Keratinocyte (primary cell): Measurements from ENCODE around the gene PRAMEF8. TPM values are rescaled to one million over a fixed set of nuclear protein-coding genes. Genes with fewer than 3 reads are reported as not detected.

Experiments
- polyA plus RNA-seq, 5 experiments: library from polyadenylated mRNA; depleted of rRNA in 3 of 5; stranded (reverse) in 3 of 5; stranded (forward) in 1 of 5; unstranded in 1 of 5; fragments of >200 nt; gene quantifications; 1 replicate in 1 of 5; 2 replicates in 3 of 5; 3 replicates in 1 of 5; pipeline versions ENCODE4 v1.2.1 to v1.2.3, GENCODE V29; 2011 to 2012; ENCODE audit warnings: missing spikeins in 2 of 5, low read depth in 1 of 5, low replicate concordance in 1 of 5
- small RNA-seq, 3 experiments: library from RNA; depleted of rRNA; stranded (forward); fragments of <200 nt; gene quantifications; one replicate each; pipeline ENCODE3, GENCODE V24; 2012; ENCODE audit warnings: low read depth in 3 of 3, low replicate concordance in 1 of 3; ENCODE audit not compliant: insufficient read length in 3 of 3

PRAMEF8 gene
- polyA plus RNA-seq, 1 donor (not counting 4 experiments of a cell fraction or from before 2014, with no cell fraction given) = not detected

Small RNAs within 50 kb of the gene (small RNA-seq; reads per million reads assigned to genes)
- 0 reads per million in 3 experiments for gene RNU6-771P

Other genes with a start within 250 kb of the PRAMEF8 start
- gene PRAMEF27, start 228.6 kb downstream of the PRAMEF8 start, polyA plus RNA-seq = not detected in 3 replicates
- not detected in 3 replicates for gene HNRNPCL3, start 224.4 kb downstream of the PRAMEF8 start, polyA plus RNA-seq
- not detected in 3 replicates for gene PRAMEF25, start 214.4 kb downstream of the PRAMEF8 start, polyA plus RNA-seq
- gene HNRNPCL2, start 168.3 kb downstream of the PRAMEF8 start, polyA plus RNA-seq = not detected in 3 replicates
- gene PRAMEF26, start 129.1 kb downstream of the PRAMEF8 start, polyA plus RNA-seq = not detected in 3 replicates
- not detected in 3 replicates for gene HNRNPCL4, start 119.5 kb downstream of the PRAMEF8 start, polyA plus RNA-seq
- gene PRAMEF9, start 113.3 kb downstream of the PRAMEF8 start, polyA plus RNA-seq = not detected in 3 replicates
- not detected in 3 replicates for gene PRAMEF13, start 83.7 kb downstream of the PRAMEF8 start, polyA plus RNA-seq
- not detected in 3 replicates for gene PRAMEF18, start 59.0 kb downstream of the PRAMEF8 start, polyA plus RNA-seq
- gene PRAMEF5, start 30.9 kb downstream of the PRAMEF8 start, polyA plus RNA-seq = not detected in 3 replicates
- not detected in 3 replicates for gene PRAMEF33, start 18.4 kb upstream of the PRAMEF8 start, polyA plus RNA-seq
- not detected in 3 replicates for gene PRAMEF15, start 30.4 kb upstream of the PRAMEF8 start, polyA plus RNA-seq
- not detected in 3 replicates for gene PRAMEF14, start 62.0 kb upstream of the PRAMEF8 start, polyA plus RNA-seq
- gene PRAMEF19, start 86.8 kb upstream of the PRAMEF8 start, polyA plus RNA-seq = not detected in 3 replicates
- not detected in 3 replicates for gene PRAMEF17, start 104.5 kb upstream of the PRAMEF8 start, polyA plus RNA-seq
- gene PRAMEF20, start 125.3 kb upstream of the PRAMEF8 start, polyA plus RNA-seq = not detected in 3 replicates
- gene LRRC38, start 228.9 kb upstream of the PRAMEF8 start, polyA plus RNA-seq = 0.03 TPM in 1 of 3 replicates, not detected in the others